Transverse colon (tissue), 4 donors: ENCODE measurements around the gene ACTRT2. TPM values are rescaled to one million over a fixed set of nuclear protein-coding genes. Genes with fewer than 3 reads are reported as not detected.

Experiments
- DNase-seq: peaks from one replicate; pipeline ENCODE4 v3.0.0-alpha.2; 2019
- H3K27ac ChIP-seq, 4 donors: fragments of 200-600 bp; sonication (generic); 2 replicates each; pipeline ENCODE4 v1.5.1; 2016 to 2018; ENCODE audit warnings: inconsistent platforms in 4 of 4
- H3K27me3 ChIP-seq: fragments of 200-600 bp; sonication (generic); 2 replicates; pipeline ENCODE4 v1.5.1; 2017; ENCODE audit warnings: inconsistent platforms
- H3K36me3 ChIP-seq, 4 donors: fragments of 200-600 bp; sonication (generic); 2 replicates each; pipeline ENCODE4 v1.5.1; 2017 to 2019; ENCODE audit warnings: inconsistent platforms in 4 of 4
- H3K4me1 ChIP-seq, 4 donors: fragments of 200-600 bp; sonication (generic); 2 replicates each; pipeline ENCODE4 v1.5.1; 2017 to 2020; ENCODE audit warnings: inconsistent platforms in 4 of 4
- H3K4me3 ChIP-seq, 4 donors: fragments of 200-600 bp; sonication (generic); 1 replicate in 1 of 4; 2 replicates in 3 of 4; pipeline versions ENCODE4 v1.5.1 to v1.6.1; 2017 to 2019; ENCODE audit warnings: inconsistent platforms in 4 of 4
- H3K9me3 ChIP-seq, 2 donors: fragments of 200-600 bp; sonication (generic); 2 replicates each; pipeline ENCODE4 v1.5.1; 2017 to 2019; ENCODE audit warnings: inconsistent platforms in 2 of 2
- CTCF ChIP-seq, 5 experiments: fragments of 200-600 bp in 3 of 5; fragments of 450-650 bp in 2 of 5; sonication (generic) in 3 of 5; IDR thresholded peaks; 1 replicate in 2 of 5; 2 replicates in 3 of 5; pipeline ENCODE4 v1.5.1; 2016 to 2017; ENCODE audit warnings: antibody characterized with exemption in 5 of 5, inconsistent platforms in 3 of 5, mild to moderate bottlenecking in 2 of 5, moderate library complexity in 1 of 5
- EP300 ChIP-seq: sonication (generic); formaldehyde crosslinking; IDR thresholded peaks from one replicate; pipeline ENCODE4 v1.6.1; 2017; ENCODE audit warnings: antibody characterized with exemption, low read depth
- POLR2A ChIP-seq: fragments of 450-650 bp; IDR thresholded peaks from one replicate; pipeline ENCODE4 v1.6.1; 2016; ENCODE audit warnings: antibody characterized with exemption, mild to moderate bottlenecking, moderate library complexity
- POLR2AphosphoS5 ChIP-seq, 3 donors: sonication (generic); formaldehyde crosslinking; IDR thresholded peaks; one replicate each; pipeline ENCODE4 v1.6.1; 2016; ENCODE audit warnings: antibody characterized with exemption in 3 of 3
- WGBS, 2 donors: methylation state at CpG; one replicate each; pipeline ENCODE4 v1.1.5; 2018; ENCODE audit warnings: low coverage in 1 of 2; 5-methylcytosine and 5-hydroxymethylcytosine counted together
- in situ Hi-C, 4 donors: fragments of 200-750 bp; cut with MboI; loops; one replicate each; pipeline versions ENCODE4 v1.15.0 to v1.15.1; 2017; ENCODE audit warnings: low sequenced_read_pairs in 3 of 4, low pct_ligation_motif_present in 1 of 4, low pct_unique_long_range_greater_than_20kb in 1 of 4
- intact Hi-C: fragments of 100-400 bp; cut with DNase I; formaldehyde crosslinking; loops from one replicate; pipeline ENCODE4 v1.15.1; 2023; ENCODE audit warnings: low total_unique reads
- total RNA-seq, 4 donors: library from RNA; depleted of rRNA; stranded (reverse); fragments of >200 nt; gene quantifications; one replicate each; pipeline ENCODE4 v1.1.0, GENCODE V29; 2016

ACTRT2 gene
- total RNA-seq, 4 donors from 2014 or later = not detected

GRCh38 chr1:2998503-2999100 lies 22.7 kb upstream of the ACTRT2 start:
- TF ChIP-seq EP300 = no peak
- no peak for TF ChIP-seq CTCF (IDR thresholded peaks at IDR 0.05)
- no peak for TF ChIP-seq POLR2A
- TF ChIP-seq POLR2AphosphoS5 (IDR thresholded peaks at IDR 0.05) = no peak
- in situ Hi-C loops = no loop called here
- no peak for DNase-seq

GRCh38 chr1:2999138-2999537 lies 22.1 kb upstream of the ACTRT2 start:
- H3K4me1 ChIP-seq = no peaks in the 10 kb centered on the region
- 88 to 93% methylated on average over 2 of the region's 2 CpGs for WGBS, 2 donors
- no peak for DNase-seq
- H3K9me3 ChIP-seq = peaks cover 6 to 7% of the 10 kb centered on the region in 2 donors
- no peak overlapping the region for H3K27ac ChIP-seq
- intact Hi-C loops = no loop called here
- in situ Hi-C loops = no loop called here
- no peak for TF ChIP-seq CTCF (IDR thresholded peaks at IDR 0.05)
- no peak for TF ChIP-seq POLR2A
- TF ChIP-seq EP300 = no peak
- no peak for TF ChIP-seq POLR2AphosphoS5 (IDR thresholded peaks at IDR 0.05)
- no peaks in the 10 kb centered on the region for H3K36me3 ChIP-seq
- H3K27me3 ChIP-seq = peaks cover 7% of the 10 kb centered on the region
- no peak overlapping the region for H3K4me3 ChIP-seq

More at GRCh38 chr1:2998503-2999100, 22.7 kb upstream of the ACTRT2 start:
- no peak overlapping the region for H3K27ac ChIP-seq
- H3K36me3 ChIP-seq = no peaks in the 10 kb centered on the region
- no peak overlapping the region for H3K4me3 ChIP-seq
- H3K4me1 ChIP-seq = no peaks in the 10 kb centered on the region
- peaks cover 4% of the 10 kb centered on the region for H3K27me3 ChIP-seq
- 78% methylated on average over 9 of the region's 9 CpGs; no CpG with 5 or more reads in 1 of the 2 donors for WGBS, 2 donors
- intact Hi-C loops = no loop called here
- H3K9me3 ChIP-seq = peaks cover 6 to 7% of the 10 kb centered on the region in 2 donors

- H3K4me1 ChIP-seq = no peaks in the 10 kb centered on the region
- peaks cover 11% of the 10 kb centered on the region for H3K27me3 ChIP-seq
- H3K9me3 ChIP-seq = peaks cover 2 to 3% of the 10 kb centered on the region in 2 donors
- H3K36me3 ChIP-seq = no peaks in the 10 kb centered on the region
- intact Hi-C loops = no loop called here
- in situ Hi-C loops = no loop called here
- H3K4me3 ChIP-seq = no peak overlapping the region
- 76 to 80% methylated on average over 4 to 5 of the region's 6 CpGs for WGBS, 2 donors
- no peak overlapping the region for H3K27ac ChIP-seq
- DNase-seq = peak; percentile 3
- no peak for TF ChIP-seq CTCF (IDR thresholded peaks at IDR 0.05)
- no peak for TF ChIP-seq EP300
- TF ChIP-seq POLR2A = no peak
- no peak for TF ChIP-seq POLR2AphosphoS5 (IDR thresholded peaks at IDR 0.05)
Measured at GRCh38 chr1:2999571-2999970, 21.7 kb upstream of the ACTRT2 start.

- H3K36me3 ChIP-seq = no peaks in the 10 kb centered on the region
- no peak overlapping the region for H3K4me3 ChIP-seq
- H3K27ac ChIP-seq = no peak overlapping the region
- no peaks in the 10 kb centered on the region for H3K4me1 ChIP-seq
- peaks cover 14% of the 10 kb centered on the region for H3K27me3 ChIP-seq
- intact Hi-C loops = no loop called here
- 64 to 86% methylated on average over 5 to 15 of the region's 15 CpGs for whole genome bisulfite sequencing, 2 donors
- TF ChIP-seq POLR2A (no peak), EP300 (no peak), POLR2AphosphoS5 (IDR thresholded peaks at IDR 0.05) (no peak), CTCF (IDR thresholded peaks at IDR 0.05) (no peak)
- no peak for DNase-seq
- in situ Hi-C loops = loop anchor here in 3 of 4 donors (25.0 kb wide), 2 partner anchors 412 to 437 kb away; no protein-coding TSS in a partner anchor
- H3K9me3 ChIP-seq = no peaks in the 10 kb centered on the region
Measured at GRCh38 chr1:3000214-3000613, 21.1 kb upstream of the ACTRT2 start.
